Colonic mucosa (tissue), 4 donors: ENCODE measurements around the gene SLC29A3. TPM values are rescaled to one million over a fixed set of nuclear protein-coding genes. Genes with fewer than 3 reads are reported as not detected.

Experiments
- DNase-seq: peaks from one replicate; pipeline ENCODE4 v3.0.0-alpha.2; 2020
- H3K27ac ChIP-seq: fragments of 200-600 bp; one replicate; pipeline ENCODE4 v1.8.0; 2021
- H3K27me3 ChIP-seq: fragments of 200-600 bp; one replicate; pipeline ENCODE4 v1.8.0; 2021
- H3K36me3 ChIP-seq: fragments of 200-600 bp; one replicate; pipeline ENCODE4 v1.8.0; 2021
- H3K4me1 ChIP-seq: fragments of 200-600 bp; one replicate; pipeline ENCODE4 v1.8.0; 2021; ENCODE audit warnings: mild to moderate bottlenecking
- H3K4me3 ChIP-seq: fragments of 200-600 bp; one replicate; pipeline ENCODE4 v1.8.0; 2021
- H3K9ac ChIP-seq, 2 donors: one replicate each; pipeline ENCODE4 v1.7.0; 2013; ENCODE audit warnings: control low read depth in 2 of 2, low read depth in 2 of 2, low read length in 2 of 2
- H3K9me3 ChIP-seq: fragments of 200-600 bp; one replicate; pipeline ENCODE4 v1.8.0; 2021
- intact Hi-C: fragments of 100-400 bp; cut with DNase I; formaldehyde crosslinking; loops from one replicate; pipeline ENCODE4 v1.14.1; 2022
- total RNA-seq, 2 donors: library from RNA; stranded (reverse); fragmentation: NEBNext Ultra II Directional in 1 of 2; extraction: Animal tissue kit (Norgen Biotek cat#: 25700) in 1 of 2; gene quantifications; one replicate each; pipeline ENCODE4 v1.2.1, GENCODE V29; 2021
- TF ChIP-seq, protein P1 (sequence below): fragments of 200-600 bp; IDR thresholded peaks from one replicate; pipeline ENCODE4 v1.8.0; 2022; ENCODE audit warnings: antibody characterized with exemption, mild to moderate bottlenecking
- donor health status: healthy.
- donor health status: DM: no; HTN: no; CAD: no.
- donor health status: DM: no; HTN: no; CAD: no.

SLC29A3 gene
- total RNA-seq, 2 donors from 2014 or later, result 3.8 to 6.5 TPM

DNA sequence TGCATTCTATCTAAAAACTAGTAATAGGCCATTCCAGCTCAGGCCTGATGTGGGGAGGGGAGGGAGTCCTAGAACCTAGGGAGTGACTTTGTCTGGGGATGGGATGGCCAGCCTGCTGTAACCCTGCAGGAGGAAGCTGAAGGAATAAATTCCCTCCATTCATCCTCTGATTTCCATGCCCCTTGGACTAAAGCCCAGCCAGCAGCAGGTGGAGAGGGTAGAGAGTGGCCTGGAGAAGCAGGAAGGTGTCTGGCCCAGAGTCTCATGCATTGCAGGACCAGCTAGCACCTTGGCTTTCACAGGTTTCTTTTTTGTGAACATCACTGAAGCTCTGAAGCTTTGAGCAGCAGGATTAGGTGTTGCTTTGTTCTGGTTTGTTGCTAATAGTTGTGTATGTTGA is 44.9 kb downstream of the SLC29A3 start:
- DNase-seq, result no peak
- no peak overlapping the region for H3K27ac ChIP-seq
- H3K9me3 ChIP-seq, result no peaks in the 10 kb centered on the region
- H3K27me3 ChIP-seq, result no peaks in the 10 kb centered on the region
- no peak overlapping the region for H3K9ac ChIP-seq
- H3K36me3 ChIP-seq, result no peaks in the 10 kb centered on the region
- TF ChIP-seq, protein P1, sequence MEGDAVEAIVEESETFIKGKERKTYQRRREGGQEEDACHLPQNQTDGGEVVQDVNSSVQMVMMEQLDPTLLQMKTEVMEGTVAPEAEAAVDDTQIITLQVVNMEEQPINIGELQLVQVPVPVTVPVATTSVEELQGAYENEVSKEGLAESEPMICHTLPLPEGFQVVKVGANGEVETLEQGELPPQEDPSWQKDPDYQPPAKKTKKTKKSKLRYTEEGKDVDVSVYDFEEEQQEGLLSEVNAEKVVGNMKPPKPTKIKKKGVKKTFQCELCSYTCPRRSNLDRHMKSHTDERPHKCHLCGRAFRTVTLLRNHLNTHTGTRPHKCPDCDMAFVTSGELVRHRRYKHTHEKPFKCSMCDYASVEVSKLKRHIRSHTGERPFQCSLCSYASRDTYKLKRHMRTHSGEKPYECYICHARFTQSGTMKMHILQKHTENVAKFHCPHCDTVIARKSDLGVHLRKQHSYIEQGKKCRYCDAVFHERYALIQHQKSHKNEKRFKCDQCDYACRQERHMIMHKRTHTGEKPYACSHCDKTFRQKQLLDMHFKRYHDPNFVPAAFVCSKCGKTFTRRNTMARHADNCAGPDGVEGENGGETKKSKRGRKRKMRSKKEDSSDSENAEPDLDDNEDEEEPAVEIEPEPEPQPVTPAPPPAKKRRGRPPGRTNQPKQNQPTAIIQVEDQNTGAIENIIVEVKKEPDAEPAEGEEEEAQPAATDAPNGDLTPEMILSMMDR, result no peak
- intact Hi-C loops, result loop anchor here (5.0 kb wide), 1 partner anchor 37 kb away; no protein-coding TSS in a partner anchor
- no peaks in the 10 kb centered on the region for H3K4me1 ChIP-seq
- H3K4me3 ChIP-seq, result no peak overlapping the region

DNA sequence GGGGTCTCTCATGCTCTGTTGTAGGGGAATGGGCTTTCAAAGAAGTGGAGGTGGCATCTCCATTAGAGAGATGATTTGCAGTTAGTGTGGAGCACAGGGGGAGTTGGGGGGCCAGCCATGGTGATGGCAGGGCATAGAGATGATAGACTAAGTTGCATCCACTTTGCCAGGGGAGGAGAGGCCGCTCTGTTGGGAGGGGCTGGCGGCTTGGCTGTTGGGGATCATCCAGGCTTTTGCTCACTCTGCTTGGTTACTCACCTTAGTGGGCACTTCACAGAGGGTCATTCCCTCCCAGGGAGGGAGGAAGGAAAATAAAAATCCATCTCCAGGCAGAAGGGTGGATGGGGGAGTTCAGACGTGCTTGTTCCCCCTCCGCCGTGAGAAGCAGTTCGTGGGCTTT is 46.3 kb downstream of the SLC29A3 start:
- intact Hi-C loops, result no loop called here
- H3K4me1 ChIP-seq, result no peaks in the 10 kb centered on the region

DNA sequence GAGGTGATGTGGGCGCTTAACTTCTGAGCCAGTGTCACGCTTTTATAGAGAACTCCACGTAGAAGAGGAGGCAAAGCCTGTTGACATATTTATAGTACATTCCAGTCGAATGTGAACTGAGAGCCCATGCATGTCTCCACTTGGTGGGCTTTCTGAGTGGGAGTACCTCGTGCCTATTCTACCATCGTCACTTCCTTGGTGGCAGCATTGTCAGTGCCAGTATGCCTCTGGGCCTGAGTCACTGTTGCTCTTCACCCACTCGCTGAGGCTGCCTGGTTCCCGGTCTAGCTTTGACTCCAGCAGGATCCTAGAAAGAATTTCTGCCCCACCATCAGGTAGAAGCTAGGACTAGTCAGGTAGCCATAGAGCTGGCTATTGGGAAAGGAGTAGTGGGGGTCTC is 47.6 kb downstream of the SLC29A3 start:
- TF ChIP-seq, protein P1, result no peak
- intact Hi-C loops, result no loop called here
- H3K4me3 ChIP-seq, result no peak overlapping the region
- no peaks in the 10 kb centered on the region for H3K4me1 ChIP-seq
- no peak for DNase-seq
- no peak overlapping the region for H3K27ac ChIP-seq
- no peaks in the 10 kb centered on the region for H3K27me3 ChIP-seq
- H3K9me3 ChIP-seq, result no peaks in the 10 kb centered on the region
- no peak overlapping the region for H3K9ac ChIP-seq
- H3K36me3 ChIP-seq, result no peaks in the 10 kb centered on the region

More for the DNA sequence above, 46.3 kb downstream of the SLC29A3 start:
- DNase-seq, result no peak
- no peaks in the 10 kb centered on the region for H3K36me3 ChIP-seq
- H3K9me3 ChIP-seq, result no peaks in the 10 kb centered on the region
- H3K27me3 ChIP-seq, result no peaks in the 10 kb centered on the region
- no peak overlapping the region for H3K4me3 ChIP-seq
- H3K27ac ChIP-seq, result no peak overlapping the region
- TF ChIP-seq, protein P1, result no peak
- H3K9ac ChIP-seq, result no peak overlapping the region

DNA sequence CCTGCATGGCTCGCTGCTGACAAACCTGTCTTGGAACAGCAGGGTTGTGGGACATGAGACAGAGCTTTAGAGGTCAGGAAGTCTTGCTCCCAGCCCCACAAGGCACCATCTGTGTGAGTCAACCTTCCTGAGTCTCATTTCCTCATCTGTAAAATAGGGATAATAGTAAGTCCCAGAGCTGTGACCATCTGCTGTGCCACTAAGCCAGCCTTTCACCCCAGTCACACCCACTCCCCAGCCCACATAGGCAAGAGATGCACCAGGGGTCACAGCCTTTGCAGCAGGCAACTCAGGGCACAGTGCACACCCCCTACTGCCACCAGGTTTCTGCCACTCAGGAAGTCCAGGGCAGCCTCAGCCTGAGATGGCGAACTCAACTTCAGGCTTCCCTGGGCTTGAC is 48.2 kb downstream of the SLC29A3 start:
- TF ChIP-seq, protein P1, result no peak

DNA sequence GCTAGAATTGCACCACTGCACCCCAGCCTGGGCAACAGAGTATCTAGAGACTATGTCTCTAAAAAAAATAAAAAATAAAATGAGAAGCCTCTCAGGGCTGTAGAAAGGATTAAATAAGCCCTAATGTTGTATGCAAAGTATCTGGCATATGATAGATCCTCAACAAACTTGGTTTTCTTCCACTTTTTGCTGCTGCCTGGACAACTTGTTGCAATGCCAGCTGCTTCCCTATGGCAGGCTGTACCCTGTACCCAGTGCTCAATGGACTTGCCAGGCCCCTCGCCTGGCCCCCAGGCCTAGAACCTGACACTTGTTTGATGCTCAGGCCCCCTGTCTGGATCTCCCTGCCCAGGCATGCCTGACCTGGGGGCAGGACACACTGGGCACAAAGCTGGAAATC is 49.1 kb downstream of the SLC29A3 start:
- no peaks in the 10 kb centered on the region for H3K27me3 ChIP-seq
- no peak for DNase-seq
- TF ChIP-seq, protein P1, result no peak
- intact Hi-C loops, result no loop called here
- H3K4me3 ChIP-seq, result no peak overlapping the region
- no peaks in the 10 kb centered on the region for H3K9me3 ChIP-seq
- H3K36me3 ChIP-seq, result no peaks in the 10 kb centered on the region
- H3K9ac ChIP-seq, result no peak overlapping the region
- no peak overlapping the region for H3K27ac ChIP-seq
- H3K4me1 ChIP-seq, result no peaks in the 10 kb centered on the region

More for the DNA sequence above, 48.2 kb downstream of the SLC29A3 start:
- H3K27me3 ChIP-seq, result no peaks in the 10 kb centered on the region
- no peaks in the 10 kb centered on the region for H3K9me3 ChIP-seq
- no peaks in the 10 kb centered on the region for H3K4me1 ChIP-seq
- H3K4me3 ChIP-seq, result no peak overlapping the region
- DNase-seq, result no peak
- intact Hi-C loops, result no loop called here
- no peaks in the 10 kb centered on the region for H3K36me3 ChIP-seq
- no peak overlapping the region for H3K27ac ChIP-seq
- H3K9ac ChIP-seq, result no peak overlapping the region
